GM12878 (cell line): ENCODE measurements around the gene DVL2. TPM values are rescaled to one million over a fixed set of nuclear protein-coding genes. Genes with fewer than 3 reads are reported as not detected.
A peak's percentile ranks its signal among the peaks of the same experiment; 100 is the strongest.

Experiments
- ATAC-seq: fragments of 200-7000 bp; cut with Tn5 transposase; 3 replicates; pipeline ENCODE4 v1.9.1; 2020; ENCODE audit warnings: mild to moderate bottlenecking, moderate library complexity
- BruUV-seq: library from RNA; stranded (reverse); fragments of 400-500 nt; replicated peaks from 2 replicates; lab custom pipeline; 2021; lab: Mats Ljungman, UMichigan
- CTCF ChIA-PET: fragments of 300-600 bp; sonication (Branson Sonifier 250); formaldehyde crosslinking; extraction: SDS; loops from one replicate; lab custom pipeline; 2021; ENCODE audit warnings: inconsistent platforms; lab: Yijun Ruan, JAX
- POLR2A ChIA-PET: fragments of 350-600 bp; formaldehyde crosslinking; extraction: SDS; loops from one replicate; lab custom pipeline; 2021; ENCODE audit warnings: inconsistent platforms; lab: Charles Lee
- RAD21 ChIA-PET: fragments of 300-600 bp; sonication (Branson Sonifier 250); formaldehyde crosslinking; loops from one replicate; lab custom pipeline; 2023; ENCODE audit warnings: antibody characterized with exemption; ENCODE audit not compliant: unreplicated experiment; lab: Charles Lee
- SMC1A ChIA-PET: fragments of 300-600 bp; sonication (Branson Sonifier 250); formaldehyde crosslinking; loops from one replicate; lab custom pipeline; 2023; ENCODE audit not compliant: unreplicated experiment, uncharacterized antibody; lab: Charles Lee
- DNase-seq: peaks from one replicate; pipeline ENCODE4 v3.0.0-alpha.2; 2011; ENCODE audit warnings: low read depth, low spot score
- FAIRE-seq: peaks from 3 replicates; lab custom pipeline; 2011; peaks lifted over from hg19 to GRCh38; lab: Jason Lieb, UNC
- H2AFZ ChIP-seq: 2 replicates; pipeline ENCODE4 v1.6.0; 2011; ENCODE audit warnings: low read depth, low read length, control low read depth; ENCODE audit not compliant: control insufficient read depth
- H3K27ac ChIP-seq: 2 replicates; pipeline ENCODE4 v1.5.1; 2011; ENCODE audit warnings: control low read depth; ENCODE audit not compliant: control insufficient read depth, insufficient read depth
- H3K27me3 ChIP-seq, 2 experiments: replicated peaks in 1 of 2; 2 replicates each; pipeline versions ENCODE4 v1.6.0 to v1.6.1; 2011; ENCODE audit warnings: low read length in 1 of 2; ENCODE audit not compliant: control insufficient read depth in 2 of 2, insufficient read depth in 2 of 2
- H3K36me3 ChIP-seq, 2 experiments: 2 replicates each; pipeline ENCODE4 v1.5.1; 2011; ENCODE audit warnings: low read length in 1 of 2; ENCODE audit not compliant: control insufficient read depth in 2 of 2, insufficient read depth in 2 of 2
- H3K4me1 ChIP-seq: 2 replicates; pipeline ENCODE4 v1.6.1; 2011; ENCODE audit warnings: mild to moderate bottlenecking, low read length, moderate library complexity, mixed read lengths; ENCODE audit not compliant: control insufficient read depth, insufficient read depth
- H3K4me2 ChIP-seq: 2 replicates; pipeline ENCODE4 v1.6.0; 2011; ENCODE audit warnings: control low read depth; ENCODE audit not compliant: control insufficient read depth, insufficient read depth
- H3K4me3 ChIP-seq: fragments of 200-600 bp; sonication (generic); 2 replicates; pipeline ENCODE4 v1.5.1; 2016
- H3K79me2 ChIP-seq: 2 replicates; pipeline ENCODE4 v1.6.0; 2011; ENCODE audit warnings: low read length; ENCODE audit not compliant: control insufficient read depth, insufficient read depth
- H3K9ac ChIP-seq: 2 replicates; pipeline ENCODE4 v1.8.0; 2011; ENCODE audit warnings: low read length, control low read depth, mixed read lengths; ENCODE audit not compliant: control insufficient read depth, insufficient read depth
- H3K9me3 ChIP-seq: replicated peaks from 3 replicates; pipeline ENCODE4 v1.5.1; 2011; ENCODE audit warnings: mild to moderate bottlenecking, low read length; ENCODE audit not compliant: control insufficient read depth, insufficient read depth
- H4K20me1 ChIP-seq: 2 replicates; pipeline ENCODE4 v1.6.0; 2011; ENCODE audit not compliant: control insufficient read depth, insufficient read depth
- CEBPB ChIP-seq, 2 experiments: fragments of 150-350 bp in 1 of 2; IDR thresholded peaks; 2 replicates each; pipeline ENCODE4 v1.6.1; 2012 to 2014; ENCODE audit warnings: low read depth in 2 of 2, low read length in 2 of 2, borderline replicate concordance in 1 of 2, inconsistent platforms in 1 of 2
- HCFC1 ChIP-seq: fragments of 150-350 bp; IDR thresholded peaks from 2 replicates; pipeline ENCODE4 v1.6.1; 2014; ENCODE audit warnings: low read length
- JUND ChIP-seq: IDR thresholded peaks from 2 replicates; pipeline ENCODE4 v1.6.1; 2012; ENCODE audit warnings: low read depth, mild to moderate bottlenecking, low read length, improper control_type of control experiment, moderate library complexity
- NR2F1 ChIP-seq: fragments of 450-650 bp; conservative IDR thresholded peaks from 2 replicates; pipeline ENCODE4 v1.6.1; 2017; ENCODE audit warnings: mild to moderate bottlenecking
- PML ChIP-seq: IDR thresholded peaks from 2 replicates; pipeline ENCODE4 v1.6.1; 2012; ENCODE audit warnings: low read length, inconsistent platforms
- RBBP5 ChIP-seq: fragments of 200-600 bp; sonication (generic); conservative IDR thresholded peaks from 2 replicates; pipeline ENCODE4 v1.6.1; 2016
- SMAD1 ChIP-seq: fragments of 450-650 bp; IDR thresholded peaks from 2 replicates; pipeline ENCODE4 v1.6.1; 2018; ENCODE audit warnings: mild to moderate bottlenecking, low read depth; ENCODE audit not compliant: partially characterized antibody
- SREBF2 ChIP-seq: IDR thresholded peaks from 2 replicates; pipeline ENCODE4 v1.6.1; 2012; ENCODE audit warnings: mild to moderate bottlenecking, low read length
- YY1 ChIP-seq: IDR thresholded peaks from 2 replicates; pipeline ENCODE4 v1.6.1; 2011; ENCODE audit warnings: low read depth, mild to moderate bottlenecking, low read length
- ZBED1 ChIP-seq: IDR thresholded peaks from 2 replicates; pipeline ENCODE4 v1.6.1; 2016; ENCODE audit warnings: borderline replicate concordance
- ZNF24 ChIP-seq: fragments of 450-650 bp; IDR thresholded peaks from 2 replicates; pipeline ENCODE4 v1.6.1; 2017; ENCODE audit warnings: antibody characterized with exemption, mild to moderate bottlenecking
- WGBS: methylation state at CpG from one replicate; pipeline ENCODE4 v1.1.6; 2016; ENCODE audit warnings: low lambda C conversion rate; ENCODE audit not compliant: insufficient replicate concordance, insufficient coverage; ENCODE audit errors: missing lambda C conversion rate; 5-methylcytosine and 5-hydroxymethylcytosine counted together
- in situ Hi-C: fragments of 300-500 bp; cut with MboI; formaldehyde crosslinking; loops from 9 replicates; pipeline ENCODE4 v1.14.3; 2018; ENCODE audit warnings: mixed read lengths
- intact Hi-C: fragments of 100-400 bp; cut with micrococcal nuclease; formaldehyde crosslinking; loops from one replicate; pipeline ENCODE4 v1.14.2; 2022; ENCODE audit not compliant: unreplicated experiment
- polyA plus RNA-seq, 11 experiments: library from polyadenylated mRNA; depleted of rRNA in 4 of 11; unstranded in 6 of 11; stranded (reverse) in 5 of 11; fragments of >200 nt; fragmentation: Nextera tagmentation in 4 of 11; fragmentation: Illumina TruSeq in 1 of 11; extraction: Ambion mirVana in 4 of 11; extraction: Trizol in 1 of 11; gene quantifications; 1 replicate in 1 of 11; 2 replicates in 10 of 11; pipeline versions ENCODE4 v1.2.1 to v1.2.3, GENCODE V29; 2011 to 2016; ENCODE audit warnings: inconsistent platforms in 2 of 11, missing spikeins in 2 of 11, low read depth in 1 of 11
- total RNA-seq, 4 experiments: library from RNA; depleted of rRNA in 3 of 4; stranded (reverse); fragments of >200 nt in 3 of 4; fragmentation: Illumina TruSeq in 1 of 4; extraction: Trizol in 1 of 4; gene quantifications; 2 replicates each; pipeline versions ENCODE4 v1.2.1 to v1.2.3, GENCODE V29; 2013 to 2021
- TF ChIP-seq, protein P1 (sequence below): IDR thresholded peaks from 2 replicates; pipeline ENCODE4 v1.6.1; 2012; ENCODE audit warnings: low read depth, low read length, improper control_type of control experiment
- TF ChIP-seq, protein P2 (sequence below): IDR thresholded peaks from 2 replicates; pipeline ENCODE4 v1.6.1; 2011; ENCODE audit warnings: borderline replicate concordance, low read depth, mild to moderate bottlenecking, moderate library complexity, low read length; ENCODE audit not compliant: insufficient read depth, poor library complexity, severe bottlenecking
- TF ChIP-seq, protein P3 (sequence below): IDR thresholded peaks from 2 replicates; pipeline ENCODE4 v1.6.1; 2011; ENCODE audit warnings: mild to moderate bottlenecking, low read depth, low read length, moderate library complexity; ENCODE audit not compliant: insufficient replicate concordance
- TF ChIP-seq, protein P4 (sequence below): IDR thresholded peaks from 2 replicates; pipeline ENCODE4 v1.6.1; 2012; ENCODE audit warnings: low read depth, low read length, improper control_type of control experiment

DVL2 gene
- total and polyA plus RNA-seq, 10 of the 15 experiments (the other 5 are each of a cell fraction or from before 2014, with no cell fraction given) = 0.97 to 44.8 (median 23.2) TPM

DNA sequence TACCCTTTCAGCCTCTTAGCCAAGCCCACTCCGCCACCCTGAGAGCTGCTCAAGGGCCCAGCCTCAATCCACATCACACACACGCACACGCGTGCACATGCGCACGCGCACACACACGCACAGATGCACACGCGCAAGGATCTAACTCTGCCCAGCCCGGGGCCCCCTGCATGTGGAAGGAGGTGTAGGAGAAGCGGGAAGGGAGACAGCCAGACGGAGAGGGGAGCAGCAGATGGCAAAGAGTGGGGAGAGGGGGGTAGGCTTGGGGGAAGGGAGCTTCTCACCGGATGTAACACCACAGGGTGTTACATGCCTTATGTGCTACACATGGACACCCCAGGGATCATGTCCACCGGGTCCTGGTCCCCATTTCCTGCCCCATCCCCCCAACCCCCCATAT is 30.0 kb downstream of the DVL2 start:
- TF ChIP-seq, protein P1, sequence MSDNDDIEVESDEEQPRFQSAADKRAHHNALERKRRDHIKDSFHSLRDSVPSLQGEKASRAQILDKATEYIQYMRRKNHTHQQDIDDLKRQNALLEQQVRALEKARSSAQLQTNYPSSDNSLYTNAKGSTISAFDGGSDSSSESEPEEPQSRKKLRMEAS = no peak
- TF ChIP-seq, protein P2, sequence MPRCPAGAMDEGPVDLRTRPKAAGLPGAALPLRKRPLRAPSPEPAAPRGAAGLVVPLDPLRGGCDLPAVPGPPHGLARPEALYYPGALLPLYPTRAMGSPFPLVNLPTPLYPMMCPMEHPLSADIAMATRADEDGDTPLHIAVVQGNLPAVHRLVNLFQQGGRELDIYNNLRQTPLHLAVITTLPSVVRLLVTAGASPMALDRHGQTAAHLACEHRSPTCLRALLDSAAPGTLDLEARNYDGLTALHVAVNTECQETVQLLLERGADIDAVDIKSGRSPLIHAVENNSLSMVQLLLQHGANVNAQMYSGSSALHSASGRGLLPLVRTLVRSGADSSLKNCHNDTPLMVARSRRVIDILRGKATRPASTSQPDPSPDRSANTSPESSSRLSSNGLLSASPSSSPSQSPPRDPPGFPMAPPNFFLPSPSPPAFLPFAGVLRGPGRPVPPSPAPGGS = peak; percentile 62
- H3K9me3 ChIP-seq = no peaks in the 10 kb centered on the region
- peak; percentile 5; the same call in 2 of the 3 replicates for ATAC-seq
- 84% methylated on average over 14 of the region's 15 CpGs for WGBS
- no peaks in the 10 kb centered on the region for H3K36me3 ChIP-seq
- peaks cover 6% of the 10 kb centered on the region; the same call in 1 of the 2 replicates for H3K4me1 ChIP-seq
- no peak overlapping the region for H3K9ac ChIP-seq
- POLR2A ChIA-PET = interaction anchor here (0.6 kb wide), 1 partner anchor 59 kb away, joined by 6 read pairs; no protein-coding TSS in a partner anchor
- no peak overlapping the region for H2AFZ ChIP-seq
- H3K27me3 ChIP-seq = no peaks in the 10 kb centered on the region
- in situ Hi-C loops = no loop called here
- intact Hi-C loops = no loop called here
- peak overlapping the region; percentile 88 for H3K4me2 ChIP-seq
- no peaks in the 10 kb centered on the region for H3K79me2 ChIP-seq
- H4K20me1 ChIP-seq = no peaks in the 10 kb centered on the region
- no peak for FAIRE-seq
- DNase-seq = no peak
- CTCF ChIA-PET = no interaction called here
- no TSS peak for BruUV-seq
- RAD21 ChIA-PET = no interaction called here
- peak overlapping the region; percentile 68 for H3K4me3 ChIP-seq
- SMC1A ChIA-PET = no interaction called here
- no peak overlapping the region for H3K27ac ChIP-seq

DNA sequence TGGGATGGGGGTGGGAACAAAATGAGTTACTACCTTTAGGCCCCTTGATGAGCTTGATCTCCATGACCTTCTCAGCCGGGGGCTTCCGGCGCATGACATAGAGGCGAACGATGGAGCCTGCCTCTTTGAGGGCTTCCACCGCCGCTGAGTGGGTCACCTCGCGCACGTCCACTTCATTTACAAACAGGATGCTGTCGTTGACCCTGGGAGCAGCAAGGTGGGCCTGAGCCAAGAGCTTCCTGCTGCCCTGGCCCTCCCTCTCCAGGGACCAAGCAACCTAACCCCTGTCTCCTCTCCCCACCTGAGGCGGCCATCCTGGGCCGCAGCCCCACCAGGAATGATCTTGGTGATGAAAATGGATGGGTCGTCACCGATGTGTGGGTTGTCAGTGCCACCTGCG is 30.9 kb downstream of the DVL2 start:
- TSS peak; percentile 66 for BruUV-seq
- H3K27ac ChIP-seq = no peak overlapping the region
- intact Hi-C loops = no loop called here
- TF ChIP-seq, protein P3, sequence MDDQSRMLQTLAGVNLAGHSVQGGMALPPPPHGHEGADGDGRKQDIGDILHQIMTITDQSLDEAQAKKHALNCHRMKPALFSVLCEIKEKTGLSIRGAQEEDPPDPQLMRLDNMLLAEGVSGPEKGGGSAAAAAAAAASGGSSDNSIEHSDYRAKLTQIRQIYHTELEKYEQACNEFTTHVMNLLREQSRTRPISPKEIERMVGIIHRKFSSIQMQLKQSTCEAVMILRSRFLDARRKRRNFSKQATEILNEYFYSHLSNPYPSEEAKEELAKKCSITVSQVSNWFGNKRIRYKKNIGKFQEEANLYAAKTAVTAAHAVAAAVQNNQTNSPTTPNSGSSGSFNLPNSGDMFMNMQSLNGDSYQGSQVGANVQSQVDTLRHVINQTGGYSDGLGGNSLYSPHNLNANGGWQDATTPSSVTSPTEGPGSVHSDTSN = no peak
- no peak for TF ChIP-seq CEBPB (IDR thresholded peaks at IDR 0.05; ENCODE audit: borderline replicate concordance in 1 of 2, low read depth in 2 of 2, low read length in 2 of 2)
- no peak for TF ChIP-seq NR2F1
- no peak for TF ChIP-seq SREBF2
- TF ChIP-seq, protein P4, sequence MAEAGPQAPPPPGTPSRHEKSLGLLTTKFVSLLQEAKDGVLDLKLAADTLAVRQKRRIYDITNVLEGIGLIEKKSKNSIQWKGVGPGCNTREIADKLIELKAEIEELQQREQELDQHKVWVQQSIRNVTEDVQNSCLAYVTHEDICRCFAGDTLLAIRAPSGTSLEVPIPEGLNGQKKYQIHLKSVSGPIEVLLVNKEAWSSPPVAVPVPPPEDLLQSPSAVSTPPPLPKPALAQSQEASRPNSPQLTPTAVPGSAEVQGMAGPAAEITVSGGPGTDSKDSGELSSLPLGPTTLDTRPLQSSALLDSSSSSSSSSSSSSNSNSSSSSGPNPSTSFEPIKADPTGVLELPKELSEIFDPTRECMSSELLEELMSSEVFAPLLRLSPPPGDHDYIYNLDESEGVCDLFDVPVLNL = no peak
- no peak for TF ChIP-seq JUND
- no peak for TF ChIP-seq PML
- TF ChIP-seq YY1 = no peak
- no peak for TF ChIP-seq ZBED1
- TF ChIP-seq RBBP5 = no peak
- TF ChIP-seq HCFC1 = no peak
- no peak for TF ChIP-seq SMAD1
- no peak for TF ChIP-seq ZNF24

More for the DNA sequence above, 30.9 kb downstream of the DVL2 start:
- Histone ChIP-seq H3K79me2 (no peaks in the 10 kb centered on the region), H3K9me3 (no peaks in the 10 kb centered on the region), H3K36me3 (no peaks in the 10 kb centered on the region), H4K20me1 (no peaks in the 10 kb centered on the region), H3K4me1 (peaks cover 6% of the 10 kb centered on the region; the same call in 1 of the 2 replicates), H2AFZ (no peak overlapping the region), H3K27me3 (no peaks in the 10 kb centered on the region), H3K4me2 (no peak overlapping the region), H3K9ac (no peak overlapping the region), H3K4me3 (no peak overlapping the region)
- POLR2A ChIA-PET = no interaction called here
- RAD21 ChIA-PET = no interaction called here
- SMC1A ChIA-PET = interaction anchor here (1.3 kb wide), 1 partner anchor 78 kb away, joined by 3 read pairs; the partner anchor contains the start of gene SLC2A4
- FAIRE-seq (no peak), DNase-seq (no peak), ATAC-seq (no peak)
- WGBS = 92% methylated on average over 16 of the region's 16 CpGs
- CTCF ChIA-PET = interaction anchor here (1.2 kb wide), 1 partner anchor 17 kb away, joined by 4 read pairs; no protein-coding TSS in a partner anchor
- in situ Hi-C loops = no loop called here
